ENCODE measurements around the gene ALPK3.
A peak's percentile ranks its signal among the peaks of the same experiment; 100 is the strongest.

Gene ALPK3

GRCh38 chr15:84914909-84915605 is 97.9 kb downstream of the ALPK3 start:
- peak in 1 of 2 donors; percentile 6 for DNase-seq (ENCODE audit: low read depth in 1 of 2, low spot score in 1 of 2)

- no peak for DNase-seq (ENCODE audit: low read depth in 1 of 2, low spot score in 1 of 2)
Observed at GRCh38 chr15:84915606-84915958, 98.4 kb downstream of the ALPK3 start.

GRCh38 chr15:84917452-84917851 is 100.3 kb downstream of the ALPK3 start:
- no peak for DNase-seq (ENCODE audit: low read depth in 1 of 2, low spot score in 1 of 2)

GRCh38 chr15:84919106-84919667 is 102.0 kb downstream of the ALPK3 start:
- DNase-seq (ENCODE audit: low read depth in 1 of 2, low spot score in 1 of 2), result no peak

- DNase-seq (ENCODE audit: low read depth in 1 of 2, low spot score in 1 of 2), result no peak
Observed at GRCh38 chr15:84921121-84921520, 104.0 kb downstream of the ALPK3 start.

GRCh38 chr15:84922530-84922929 is 105.4 kb downstream of the ALPK3 start:
- DNase-seq (ENCODE audit: low read depth in 1 of 2, low spot score in 1 of 2), result no peak

Measured in stimulated activated CD4-positive, alpha-beta T cell treated with anti-CD3 and anti-CD28 coated beads, Interleukin-15, amount 100 ng/mL, for 1 hour (primary cell).